ENCODE results near the gene DSG4. TPM values are rescaled to one million over a fixed set of nuclear protein-coding genes. Genes with fewer than 3 reads are reported as not detected.

Gene DSG4
- total RNA-seq, 1 experiment from 2014 or later: 0.07 TPM

DNA sequence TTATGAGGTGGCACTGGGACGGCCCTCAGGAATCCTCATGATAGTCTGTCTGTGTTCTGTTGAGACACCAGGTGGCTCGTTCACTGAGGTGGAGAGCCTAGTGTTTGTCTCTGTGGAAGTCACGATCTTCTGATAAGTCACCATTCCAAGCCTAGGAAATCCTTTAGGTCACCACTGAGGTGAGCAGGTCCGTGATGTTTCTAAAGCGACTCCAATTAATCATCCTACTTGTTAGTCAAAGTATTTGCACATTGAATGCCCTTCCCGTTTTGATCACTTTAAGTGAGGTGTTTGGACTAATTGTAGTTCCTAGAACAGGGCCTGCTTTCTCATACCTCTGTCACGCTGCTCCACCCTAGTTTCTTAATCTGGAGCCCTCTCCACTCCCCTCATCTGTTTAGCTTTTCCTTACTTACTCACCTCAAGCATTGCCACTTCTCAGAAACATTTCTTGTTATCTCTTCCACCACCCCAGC is 42.9 kb downstream of the DSG4 start:
- H3K79me2 ChIP-seq (ENCODE audit: insufficient read depth, low read length): no peaks in the 10 kb centered on the region
- H3K4me1 ChIP-seq (ENCODE audit: control insufficient read depth in 1 of 2, insufficient read depth in 2 of 2, low read length in 2 of 2): peaks cover 7 to 27% of the 10 kb centered on the region in 2 experiments; a peak in 3 of 4 replicates
- H4K20me1 ChIP-seq (ENCODE audit: insufficient read depth): no peaks in the 10 kb centered on the region
- ChIA-PET CTCF (no interaction called here), RAD21 (ENCODE audit: low non-redundant PET in 1 of 2, low total read pairs in 2 of 2, uncharacterized antibody in 2 of 2, unreplicated experiment in 2 of 2) (interaction anchor here in 1 of 2 experiments (0.7 kb wide), 1 partner anchor 40 kb away, joined by 3 read pairs; no protein-coding TSS in a partner anchor), POLR2A (interaction anchor here (1.3 to 1.4 kb wide), 2 partner anchors 11 to 131 kb away, joined by 3 to 4 read pairs; no protein-coding TSS in a partner anchor)
- peak overlapping the region; percentile 16 to 24; a peak in 3 of 4 replicates for H3K4me3 ChIP-seq (replicated peaks in 1 of 2; ENCODE audit: low read depth in 1 of 2, low read length in 2 of 2)
- ATAC-seq (peak; percentile 91), DNase-seq (ENCODE audit: low read depth, low spot score) (peak; percentile 66)
- BruUV-seq (replicated peaks): no TSS peak
- H3K27me3 ChIP-seq (ENCODE audit: insufficient read depth, low read length): no peaks in the 10 kb centered on the region
- peak overlapping the region; percentile 94 for H2AFZ ChIP-seq (ENCODE audit: low read depth, low read length, poor library complexity, severe bottlenecking)
- intact Hi-C loops (cut with micrococcal nuclease): no loop called here
- no peaks in the 10 kb centered on the region for H3K9me3 ChIP-seq (ENCODE audit: control insufficient read depth in 1 of 2, insufficient read depth in 1 of 2, low read depth in 1 of 2, low read length in 2 of 2)
- H3K9me2 ChIP-seq (ENCODE audit: insufficient read depth): no peaks in the 10 kb centered on the region
- peak overlapping the region; percentile 22; the same call in 1 of the 2 replicates for H3K9ac ChIP-seq (ENCODE audit: low read length)
- H3K27ac ChIP-seq (ENCODE audit: low read depth, low read length): peak overlapping the region; percentile 51
- no peaks in the 10 kb centered on the region for H3K36me3 ChIP-seq (ENCODE audit: control insufficient read depth in 1 of 2, insufficient read depth in 2 of 2, low read length in 2 of 2)
- H3K4me2 ChIP-seq (ENCODE audit: low read length): peak overlapping the region; percentile 61
- TF ChIP-seq FOSL1 (IDR thresholded peaks at IDR 0.05; ENCODE audit: low read depth) (peak; percentile 38), SIN3A (IDR thresholded peaks at IDR 0.05; ENCODE audit: low read depth) (peak; percentile 43; the same call in 1 of the 2 replicates), SRF (IDR thresholded peaks at IDR 0.05; ENCODE audit: low read depth) (no peak), SP1 (IDR thresholded peaks at IDR 0.05; ENCODE audit: low read depth) (peak; percentile 53), ELF1 (IDR thresholded peaks at IDR 0.05; ENCODE audit: borderline replicate concordance, low read depth) (no peak), CBX3 (IDR thresholded peaks at IDR 0.05; ENCODE audit: low read depth) (no peak), EGR1 (IDR thresholded peaks at IDR 0.05; ENCODE audit: low read depth) (no peak), EZH2phosphoT487 (IDR thresholded peaks at IDR 0.05; ENCODE audit: borderline replicate concordance) (no peak), ZNF274 (IDR thresholded peaks at IDR 0.05; ENCODE audit: low read depth, low read length) (no peak), TCF7L2 (IDR thresholded peaks at IDR 0.05; ENCODE audit: borderline replicate concordance, extremely low read depth, insufficient read depth, insufficient read length) (no peak), POLR2A (IDR thresholded peaks at IDR 0.05; ENCODE audit: borderline replicate concordance, extremely low read depth, insufficient read depth, insufficient read length) (no peak), ZFX (IDR thresholded peaks at IDR 0.05) (no peak), JUND (IDR thresholded peaks at IDR 0.05) (peak; percentile 37; the same call in 1 of the 2 replicates), POLR2AphosphoS5 (IDR thresholded peaks at IDR 0.05; ENCODE audit: low read depth, low read length) (peak; percentile 67), CEBPB (IDR thresholded peaks at IDR 0.05; ENCODE audit: low read depth) (no peak), YY1 (IDR thresholded peaks at IDR 0.05; ENCODE audit: extremely low read depth, insufficient replicate concordance, low read depth, low read length) (no peak), RAD21 (IDR thresholded peaks at IDR 0.05; ENCODE audit: low read depth) (no peak; the same call in 1 of the 2 replicates)
- TF ChIP-seq, protein P1, sequence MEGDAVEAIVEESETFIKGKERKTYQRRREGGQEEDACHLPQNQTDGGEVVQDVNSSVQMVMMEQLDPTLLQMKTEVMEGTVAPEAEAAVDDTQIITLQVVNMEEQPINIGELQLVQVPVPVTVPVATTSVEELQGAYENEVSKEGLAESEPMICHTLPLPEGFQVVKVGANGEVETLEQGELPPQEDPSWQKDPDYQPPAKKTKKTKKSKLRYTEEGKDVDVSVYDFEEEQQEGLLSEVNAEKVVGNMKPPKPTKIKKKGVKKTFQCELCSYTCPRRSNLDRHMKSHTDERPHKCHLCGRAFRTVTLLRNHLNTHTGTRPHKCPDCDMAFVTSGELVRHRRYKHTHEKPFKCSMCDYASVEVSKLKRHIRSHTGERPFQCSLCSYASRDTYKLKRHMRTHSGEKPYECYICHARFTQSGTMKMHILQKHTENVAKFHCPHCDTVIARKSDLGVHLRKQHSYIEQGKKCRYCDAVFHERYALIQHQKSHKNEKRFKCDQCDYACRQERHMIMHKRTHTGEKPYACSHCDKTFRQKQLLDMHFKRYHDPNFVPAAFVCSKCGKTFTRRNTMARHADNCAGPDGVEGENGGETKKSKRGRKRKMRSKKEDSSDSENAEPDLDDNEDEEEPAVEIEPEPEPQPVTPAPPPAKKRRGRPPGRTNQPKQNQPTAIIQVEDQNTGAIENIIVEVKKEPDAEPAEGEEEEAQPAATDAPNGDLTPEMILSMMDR (IDR thresholded peaks at IDR 0.05 in 2 of 3, conservative IDR thresholded peaks at IDR 0.05 in 1 of 3; ENCODE audit: borderline replicate concordance in 1 of 3, insufficient read depth in 1 of 3, low read depth in 2 of 3, low read length in 2 of 3): 0 out of 6 replicates have a peak, but pooled peaks of 2 of the 3 experiments have one; percentile 6 to 9
- TF ChIP-seq, protein P2, sequence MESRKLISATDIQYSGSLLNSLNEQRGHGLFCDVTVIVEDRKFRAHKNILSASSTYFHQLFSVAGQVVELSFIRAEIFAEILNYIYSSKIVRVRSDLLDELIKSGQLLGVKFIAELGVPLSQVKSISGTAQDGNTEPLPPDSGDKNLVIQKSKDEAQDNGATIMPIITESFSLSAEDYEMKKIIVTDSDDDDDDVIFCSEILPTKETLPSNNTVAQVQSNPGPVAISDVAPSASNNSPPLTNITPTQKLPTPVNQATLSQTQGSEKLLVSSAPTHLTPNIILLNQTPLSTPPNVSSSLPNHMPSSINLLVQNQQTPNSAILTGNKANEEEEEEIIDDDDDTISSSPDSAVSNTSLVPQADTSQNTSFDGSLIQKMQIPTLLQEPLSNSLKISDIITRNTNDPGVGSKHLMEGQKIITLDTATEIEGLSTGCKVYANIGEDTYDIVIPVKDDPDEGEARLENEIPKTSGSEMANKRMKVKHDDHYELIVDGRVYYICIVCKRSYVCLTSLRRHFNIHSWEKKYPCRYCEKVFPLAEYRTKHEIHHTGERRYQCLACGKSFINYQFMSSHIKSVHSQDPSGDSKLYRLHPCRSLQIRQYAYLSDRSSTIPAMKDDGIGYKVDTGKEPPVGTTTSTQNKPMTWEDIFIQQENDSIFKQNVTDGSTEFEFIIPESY (IDR thresholded peaks at IDR 0.05; ENCODE audit: extremely low read depth, insufficient replicate concordance, low read length): no peak
- TF ChIP-seq, protein P3, sequence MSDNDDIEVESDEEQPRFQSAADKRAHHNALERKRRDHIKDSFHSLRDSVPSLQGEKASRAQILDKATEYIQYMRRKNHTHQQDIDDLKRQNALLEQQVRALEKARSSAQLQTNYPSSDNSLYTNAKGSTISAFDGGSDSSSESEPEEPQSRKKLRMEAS (IDR thresholded peaks at IDR 0.05): peak; percentile 26; the same call in 1 of the 2 replicates
- TF ChIP-seq, protein P4, sequence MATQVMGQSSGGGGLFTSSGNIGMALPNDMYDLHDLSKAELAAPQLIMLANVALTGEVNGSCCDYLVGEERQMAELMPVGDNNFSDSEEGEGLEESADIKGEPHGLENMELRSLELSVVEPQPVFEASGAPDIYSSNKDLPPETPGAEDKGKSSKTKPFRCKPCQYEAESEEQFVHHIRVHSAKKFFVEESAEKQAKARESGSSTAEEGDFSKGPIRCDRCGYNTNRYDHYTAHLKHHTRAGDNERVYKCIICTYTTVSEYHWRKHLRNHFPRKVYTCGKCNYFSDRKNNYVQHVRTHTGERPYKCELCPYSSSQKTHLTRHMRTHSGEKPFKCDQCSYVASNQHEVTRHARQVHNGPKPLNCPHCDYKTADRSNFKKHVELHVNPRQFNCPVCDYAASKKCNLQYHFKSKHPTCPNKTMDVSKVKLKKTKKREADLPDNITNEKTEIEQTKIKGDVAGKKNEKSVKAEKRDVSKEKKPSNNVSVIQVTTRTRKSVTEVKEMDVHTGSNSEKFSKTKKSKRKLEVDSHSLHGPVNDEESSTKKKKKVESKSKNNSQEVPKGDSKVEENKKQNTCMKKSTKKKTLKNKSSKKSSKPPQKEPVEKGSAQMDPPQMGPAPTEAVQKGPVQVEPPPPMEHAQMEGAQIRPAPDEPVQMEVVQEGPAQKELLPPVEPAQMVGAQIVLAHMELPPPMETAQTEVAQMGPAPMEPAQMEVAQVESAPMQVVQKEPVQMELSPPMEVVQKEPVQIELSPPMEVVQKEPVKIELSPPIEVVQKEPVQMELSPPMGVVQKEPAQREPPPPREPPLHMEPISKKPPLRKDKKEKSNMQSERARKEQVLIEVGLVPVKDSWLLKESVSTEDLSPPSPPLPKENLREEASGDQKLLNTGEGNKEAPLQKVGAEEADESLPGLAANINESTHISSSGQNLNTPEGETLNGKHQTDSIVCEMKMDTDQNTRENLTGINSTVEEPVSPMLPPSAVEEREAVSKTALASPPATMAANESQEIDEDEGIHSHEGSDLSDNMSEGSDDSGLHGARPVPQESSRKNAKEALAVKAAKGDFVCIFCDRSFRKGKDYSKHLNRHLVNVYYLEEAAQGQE (IDR thresholded peaks at IDR 0.05; ENCODE audit: low read depth): no peak
